ENCODE measurements around the gene GAGE2A.
"Not testable (repeated sequence)": the region's sequence is repeated elsewhere in the genome, so short reads cannot be mapped to it uniquely, and the experiment has no call there.

Gene GAGE2A, protein sequence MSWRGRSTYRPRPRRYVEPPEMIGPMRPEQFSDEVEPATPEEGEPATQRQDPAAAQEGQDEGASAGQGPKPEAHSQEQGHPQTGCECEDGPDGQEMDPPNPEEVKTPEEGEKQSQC

DNA sequence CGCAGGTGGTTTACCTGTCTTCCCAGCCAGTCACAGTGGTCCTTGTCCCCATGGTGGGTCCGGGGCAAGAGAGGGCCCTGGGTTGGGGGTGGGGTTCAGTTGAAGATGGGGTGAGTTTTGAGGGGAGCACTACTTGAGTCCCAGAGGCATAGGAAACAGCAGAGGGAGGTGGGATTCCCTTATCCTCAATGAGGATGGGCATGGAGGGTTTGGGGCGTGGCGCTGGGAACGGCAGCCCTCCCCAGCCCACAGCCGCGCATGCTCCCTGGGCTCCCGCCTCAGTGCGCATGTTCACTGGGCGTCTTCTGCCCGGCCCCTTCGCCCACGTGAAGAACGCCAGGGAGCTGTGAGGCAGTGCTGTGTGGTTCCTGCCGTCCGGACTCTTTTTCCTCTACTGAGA is at the start of gene GAGE2A:
GAGE2A (plus strand) TSS at position 301 of the 400 bp plus-strand sequence. CDS start 1,155 bp downstream, outside the sequence.
- not testable (repeated sequence) for DNase-seq

DNA sequence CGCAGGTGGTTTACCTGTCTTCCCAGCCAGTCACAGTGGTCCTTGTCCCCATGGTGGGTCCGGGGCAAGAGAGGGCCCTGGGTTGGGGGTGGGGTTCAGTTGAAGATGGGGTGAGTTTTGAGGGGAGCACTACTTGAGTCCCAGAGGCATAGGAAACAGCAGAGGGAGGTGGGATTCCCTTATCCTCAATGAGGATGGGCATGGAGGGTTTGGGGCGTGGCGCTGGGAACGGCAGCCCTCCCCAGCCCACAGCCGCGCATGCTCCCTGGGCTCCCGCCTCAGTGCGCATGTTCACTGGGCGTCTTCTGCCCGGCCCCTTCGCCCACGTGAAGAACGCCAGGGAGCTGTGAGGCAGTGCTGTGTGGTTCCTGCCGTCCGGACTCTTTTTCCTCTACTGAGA is 47.9 kb upstream of the GAGE2A start, which contains the start of gene GAGE12D:
GAGE12D (plus strand) TSS at position 301 of the 400 bp plus-strand sequence. CDS start 1,155 bp downstream, outside the sequence.
- DNase-seq: not testable (repeated sequence)

DNA sequence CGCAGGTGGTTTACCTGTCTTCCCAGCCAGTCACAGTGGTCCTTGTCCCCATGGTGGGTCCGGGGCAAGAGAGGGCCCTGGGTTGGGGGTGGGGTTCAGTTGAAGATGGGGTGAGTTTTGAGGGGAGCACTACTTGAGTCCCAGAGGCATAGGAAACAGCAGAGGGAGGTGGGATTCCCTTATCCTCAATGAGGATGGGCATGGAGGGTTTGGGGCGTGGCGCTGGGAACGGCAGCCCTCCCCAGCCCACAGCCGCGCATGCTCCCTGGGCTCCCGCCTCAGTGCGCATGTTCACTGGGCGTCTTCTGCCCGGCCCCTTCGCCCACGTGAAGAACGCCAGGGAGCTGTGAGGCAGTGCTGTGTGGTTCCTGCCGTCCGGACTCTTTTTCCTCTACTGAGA is 38.3 kb upstream of the GAGE2A start, which contains the start of gene GAGE12E:
GAGE12E (plus strand) TSS at position 301 of the 400 bp plus-strand sequence. CDS start 1,155 bp downstream, outside the sequence.
- not testable (repeated sequence) for DNase-seq

DNA sequence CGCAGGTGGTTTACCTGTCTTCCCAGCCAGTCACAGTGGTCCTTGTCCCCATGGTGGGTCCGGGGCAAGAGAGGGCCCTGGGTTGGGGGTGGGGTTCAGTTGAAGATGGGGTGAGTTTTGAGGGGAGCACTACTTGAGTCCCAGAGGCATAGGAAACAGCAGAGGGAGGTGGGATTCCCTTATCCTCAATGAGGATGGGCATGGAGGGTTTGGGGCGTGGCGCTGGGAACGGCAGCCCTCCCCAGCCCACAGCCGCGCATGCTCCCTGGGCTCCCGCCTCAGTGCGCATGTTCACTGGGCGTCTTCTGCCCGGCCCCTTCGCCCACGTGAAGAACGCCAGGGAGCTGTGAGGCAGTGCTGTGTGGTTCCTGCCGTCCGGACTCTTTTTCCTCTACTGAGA is 28.8 kb upstream of the GAGE2A start, which contains the start of gene GAGE12F:
GAGE12F (plus strand) TSS at position 301 of the 400 bp plus-strand sequence. CDS start 1,155 bp downstream, outside the sequence.
- not testable (repeated sequence) for DNase-seq

DNA sequence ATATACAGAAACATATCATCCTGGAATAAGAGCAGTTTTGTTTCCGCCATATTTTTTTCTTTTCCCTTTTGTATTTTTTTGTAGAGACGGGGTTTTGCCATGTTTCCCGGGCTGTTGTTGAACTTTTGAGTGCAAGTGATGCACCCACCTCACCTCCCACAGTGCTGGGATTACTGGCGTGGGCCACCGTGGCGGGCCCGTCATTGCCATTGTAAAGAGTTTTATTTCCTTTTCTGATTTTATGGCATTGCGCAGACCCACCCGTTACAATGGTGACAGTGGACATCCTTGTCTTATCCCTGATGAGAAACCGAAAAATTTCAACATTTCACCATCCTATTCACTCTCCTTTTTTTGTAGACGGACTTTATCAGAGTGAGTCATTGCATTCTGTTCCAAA is 20.6 kb upstream of the GAGE2A start:
- not testable (repeated sequence) for DNase-seq

DNA sequence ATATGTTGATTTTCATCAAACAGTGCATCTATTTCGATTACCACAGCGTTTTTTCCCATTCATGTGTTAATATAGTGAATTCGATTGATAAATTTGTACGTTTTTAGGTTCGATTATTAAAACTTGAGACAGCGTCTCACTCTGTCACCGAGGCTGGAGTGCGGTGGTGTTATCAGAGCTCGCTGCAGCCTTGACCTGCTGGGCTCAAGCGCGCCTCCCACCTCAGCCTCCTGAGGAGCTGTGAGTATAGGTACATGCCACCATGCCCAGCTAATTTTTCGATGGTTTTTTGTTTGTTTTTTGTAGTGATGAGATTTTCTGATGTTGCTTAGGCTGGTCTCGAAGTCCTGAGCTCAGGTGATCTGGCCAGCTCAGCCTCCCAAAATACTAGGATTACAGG is 20.1 kb upstream of the GAGE2A start:
- not testable (repeated sequence) for DNase-seq

DNA sequence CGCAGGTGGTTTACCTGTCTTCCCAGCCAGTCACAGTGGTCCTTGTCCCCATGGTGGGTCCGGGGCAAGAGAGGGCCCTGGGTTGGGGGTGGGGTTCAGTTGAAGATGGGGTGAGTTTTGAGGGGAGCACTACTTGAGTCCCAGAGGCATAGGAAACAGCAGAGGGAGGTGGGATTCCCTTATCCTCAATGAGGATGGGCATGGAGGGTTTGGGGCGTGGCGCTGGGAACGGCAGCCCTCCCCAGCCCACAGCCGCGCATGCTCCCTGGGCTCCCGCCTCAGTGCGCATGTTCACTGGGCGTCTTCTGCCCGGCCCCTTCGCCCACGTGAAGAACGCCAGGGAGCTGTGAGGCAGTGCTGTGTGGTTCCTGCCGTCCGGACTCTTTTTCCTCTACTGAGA is 19.2 kb upstream of the GAGE2A start, which contains the start of gene GAGE12G:
GAGE12G (plus strand) TSS at position 301 of the 400 bp plus-strand sequence. CDS start 1,155 bp downstream, outside the sequence.
- DNase-seq: not testable (repeated sequence)

DNA sequence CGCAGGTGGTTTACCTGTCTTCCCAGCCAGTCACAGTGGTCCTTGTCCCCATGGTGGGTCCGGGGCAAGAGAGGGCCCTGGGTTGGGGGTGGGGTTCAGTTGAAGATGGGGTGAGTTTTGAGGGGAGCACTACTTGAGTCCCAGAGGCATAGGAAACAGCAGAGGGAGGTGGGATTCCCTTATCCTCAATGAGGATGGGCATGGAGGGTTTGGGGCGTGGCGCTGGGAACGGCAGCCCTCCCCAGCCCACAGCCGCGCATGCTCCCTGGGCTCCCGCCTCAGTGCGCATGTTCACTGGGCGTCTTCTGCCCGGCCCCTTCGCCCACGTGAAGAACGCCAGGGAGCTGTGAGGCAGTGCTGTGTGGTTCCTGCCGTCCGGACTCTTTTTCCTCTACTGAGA is 9.6 kb upstream of the GAGE2A start, which contains the start of gene GAGE12H:
GAGE12H (plus strand) TSS at position 301 of the 400 bp plus-strand sequence. CDS start 1,155 bp downstream, outside the sequence.
- DNase-seq: not testable (repeated sequence)

DNA sequence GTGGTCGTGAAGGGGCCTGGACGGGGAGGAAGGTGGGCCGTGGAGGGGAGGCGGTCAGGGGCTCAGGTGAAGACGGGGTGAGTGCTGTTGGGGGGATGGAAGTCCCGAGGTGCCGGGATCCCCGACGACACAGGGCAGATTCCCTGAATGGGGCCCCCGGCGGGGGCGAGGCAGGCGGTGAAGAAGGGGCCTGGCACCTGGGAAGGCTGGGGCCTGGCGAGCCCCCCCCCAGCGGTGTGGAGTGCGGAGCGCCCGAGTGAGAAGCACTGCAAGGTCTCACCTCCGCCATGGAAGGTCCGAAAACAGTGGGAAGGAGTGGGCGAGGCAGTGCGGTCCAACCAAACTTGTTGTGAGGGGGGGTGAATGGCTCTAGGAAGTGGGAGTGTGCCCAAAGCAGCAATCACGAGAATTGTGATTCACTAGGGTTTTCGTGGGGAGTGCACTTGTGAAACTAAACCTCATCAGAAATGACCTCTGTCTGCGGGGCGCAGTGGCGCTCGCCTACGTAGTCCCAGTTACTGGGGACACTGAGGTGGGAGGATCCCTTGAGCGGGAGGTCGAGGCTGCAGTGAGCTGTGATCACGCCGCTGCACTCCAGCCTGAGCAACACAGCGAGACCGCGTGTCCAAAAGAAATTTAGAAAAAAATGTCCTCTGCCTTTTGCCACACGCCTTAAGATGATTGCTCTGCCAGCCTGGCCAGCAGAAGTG is 628 bp downstream of the GAGE2A start:
- DNase-seq: not testable (repeated sequence)

DNA sequence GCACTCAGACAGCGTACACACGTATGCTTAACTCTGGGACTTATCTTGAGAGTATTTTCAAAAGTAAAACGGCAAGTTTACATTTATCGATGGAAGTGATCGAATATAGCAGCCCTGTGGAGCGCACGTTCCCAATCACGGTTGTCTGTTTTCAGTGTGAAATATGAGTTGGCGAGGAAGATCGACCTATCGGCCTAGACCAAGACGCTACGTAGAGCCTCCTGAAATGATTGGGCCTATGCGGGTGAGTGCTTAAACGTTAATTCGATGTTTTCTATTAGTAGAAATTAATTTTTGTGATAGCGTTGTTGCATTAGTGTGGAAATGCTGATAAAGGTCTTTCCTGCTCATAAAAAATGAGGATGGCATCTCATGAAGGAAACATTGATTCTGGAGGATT is 1.2 kb downstream of the GAGE2A start:
- not testable (repeated sequence) for DNase-seq

DNA sequence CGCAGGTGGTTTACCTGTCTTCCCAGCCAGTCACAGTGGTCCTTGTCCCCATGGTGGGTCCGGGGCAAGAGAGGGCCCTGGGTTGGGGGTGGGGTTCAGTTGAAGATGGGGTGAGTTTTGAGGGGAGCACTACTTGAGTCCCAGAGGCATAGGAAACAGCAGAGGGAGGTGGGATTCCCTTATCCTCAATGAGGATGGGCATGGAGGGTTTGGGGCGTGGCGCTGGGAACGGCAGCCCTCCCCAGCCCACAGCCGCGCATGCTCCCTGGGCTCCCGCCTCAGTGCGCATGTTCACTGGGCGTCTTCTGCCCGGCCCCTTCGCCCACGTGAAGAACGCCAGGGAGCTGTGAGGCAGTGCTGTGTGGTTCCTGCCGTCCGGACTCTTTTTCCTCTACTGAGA is 9.4 kb downstream of the GAGE2A start, which contains the start of gene GAGE1:
GAGE1 (plus strand) TSS at position 301 of the 400 bp plus-strand sequence. CDS start 1,155 bp downstream, outside the sequence.
- DNase-seq: not testable (repeated sequence)

DNA sequence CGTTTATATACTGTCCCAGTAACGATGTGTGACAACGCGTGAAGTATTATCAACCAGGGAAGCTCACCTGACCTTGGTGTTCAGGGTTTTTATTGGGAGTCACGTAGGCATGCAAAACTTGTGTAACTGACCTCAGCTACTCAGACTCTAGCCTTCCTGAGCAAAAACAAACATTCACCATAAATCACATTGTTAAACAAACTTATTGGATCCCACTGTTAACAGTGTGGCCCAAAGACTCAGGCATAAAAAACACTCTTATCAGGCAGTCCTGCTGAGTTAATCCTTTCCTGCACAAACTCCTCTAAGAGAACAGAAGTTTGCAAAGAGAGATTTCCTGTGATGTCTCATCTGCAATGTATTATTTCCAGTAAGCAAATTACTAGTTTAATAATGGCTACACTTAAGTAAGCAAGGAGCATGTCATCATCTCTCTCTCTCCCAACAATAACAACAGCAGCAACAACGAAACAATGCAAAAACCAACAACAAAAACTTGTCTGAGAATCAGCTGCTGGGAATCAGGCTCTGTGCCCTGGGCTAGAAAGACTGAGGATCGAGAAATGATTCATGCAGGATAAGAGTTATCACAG is 21.5 kb downstream of the GAGE2A start:
- no peak for DNase-seq

DNA sequence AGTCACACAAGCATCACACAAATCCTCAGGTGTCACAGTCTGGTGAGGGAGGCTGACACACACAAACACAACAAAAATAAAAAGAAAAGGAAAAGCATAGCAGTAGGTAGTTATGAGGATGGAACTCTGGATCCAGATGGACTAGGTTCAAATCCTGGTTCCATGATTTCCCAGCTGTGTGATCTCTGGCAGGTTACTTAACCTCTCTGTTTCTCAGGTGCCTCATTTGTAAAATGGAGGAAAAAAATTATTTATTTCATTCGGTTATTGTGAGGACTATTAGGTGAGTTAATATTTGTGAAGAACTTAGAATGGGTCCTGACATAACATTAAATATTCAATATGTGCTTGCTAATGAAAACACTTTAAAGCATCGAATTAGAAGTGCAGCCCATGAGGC is 29.3 kb downstream of the GAGE2A start:
- DNase-seq: no peak

DNA sequence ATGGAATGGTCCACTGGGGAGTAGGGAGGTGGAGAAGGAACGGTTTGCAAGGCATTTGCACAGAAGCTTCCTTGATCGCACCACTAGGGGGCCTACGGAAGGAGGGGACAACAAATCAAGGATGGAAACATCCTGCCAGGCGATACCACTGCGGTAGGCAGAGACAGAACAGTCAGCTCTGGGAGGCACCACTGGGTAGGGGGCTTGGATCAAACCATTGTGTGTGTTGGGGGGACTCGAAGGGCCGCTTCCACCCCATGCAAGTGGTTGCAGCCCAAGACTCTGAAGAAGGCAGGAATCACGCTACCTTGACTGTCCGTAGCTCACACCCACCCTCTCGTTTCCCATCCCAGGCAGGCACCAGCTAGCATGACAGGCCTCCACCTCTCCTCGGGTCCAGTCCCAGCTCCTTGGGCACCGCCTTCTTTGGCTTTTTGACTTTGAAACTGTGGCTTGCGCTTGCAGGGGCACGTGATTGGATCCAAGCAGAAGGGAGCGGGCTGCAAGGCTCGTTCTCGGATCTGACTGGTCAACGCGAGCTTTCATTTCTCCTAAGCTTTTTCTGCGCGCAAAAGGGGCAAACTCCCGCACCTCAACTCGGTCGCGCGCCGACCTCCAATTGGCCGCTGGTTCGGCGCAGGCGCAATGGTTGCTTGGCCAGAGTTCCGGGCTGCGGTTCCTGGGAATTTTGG is 37.9 kb downstream of the GAGE2A start:
- DNase-seq: no peak

DNA sequence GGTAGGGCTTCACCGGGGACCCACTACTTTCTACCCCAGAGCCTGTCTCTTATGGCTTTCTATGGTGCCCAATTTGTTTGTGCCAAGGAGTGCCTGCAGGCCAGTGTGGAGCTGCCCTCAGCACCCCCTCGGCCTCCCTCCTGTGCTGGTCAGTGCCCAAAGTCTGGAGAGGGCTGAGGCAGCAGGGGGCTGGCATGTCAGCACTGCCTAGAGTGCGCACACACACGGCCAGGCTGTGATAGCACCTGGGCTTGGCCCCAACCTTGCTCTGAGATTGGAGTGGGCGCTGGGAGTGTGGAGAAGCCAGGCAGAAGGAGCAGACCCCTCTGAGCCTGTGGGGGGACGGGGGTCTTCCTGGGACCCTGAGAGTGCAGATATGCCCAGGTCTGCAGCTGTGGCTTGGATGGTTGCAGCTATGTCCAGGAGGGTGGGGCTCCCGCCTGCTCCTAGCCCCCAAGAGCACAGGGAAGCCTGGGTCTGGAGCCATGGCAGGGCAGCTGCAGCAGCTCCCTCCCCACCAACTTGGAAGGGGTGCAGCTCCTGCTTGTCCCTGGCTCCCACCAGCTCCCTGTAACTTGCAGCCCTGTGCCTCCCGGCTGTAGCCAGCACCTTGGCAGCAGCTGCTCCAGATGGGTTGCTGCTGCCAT is 55.8 kb downstream of the GAGE2A start:
- no peak for DNase-seq

Measured in NCI-H524 treated with DMSO at 0.1 percent for 48 hours (cell line).